Stimulated activated CD4-positive, alpha-beta T cell treated with anti-CD3 and anti-CD28 coated beads, Interleukin-1b, Interleukin-23, amount 100 ng/mL, for 48 hours (primary cell): ENCODE measurements around the gene FAM89B.

ENCODE experiments used
- DNase-seq: peaks from one replicate; pipeline ENCODE4 v3.0.0-alpha.2; 2020

FAM89B gene

DNA sequence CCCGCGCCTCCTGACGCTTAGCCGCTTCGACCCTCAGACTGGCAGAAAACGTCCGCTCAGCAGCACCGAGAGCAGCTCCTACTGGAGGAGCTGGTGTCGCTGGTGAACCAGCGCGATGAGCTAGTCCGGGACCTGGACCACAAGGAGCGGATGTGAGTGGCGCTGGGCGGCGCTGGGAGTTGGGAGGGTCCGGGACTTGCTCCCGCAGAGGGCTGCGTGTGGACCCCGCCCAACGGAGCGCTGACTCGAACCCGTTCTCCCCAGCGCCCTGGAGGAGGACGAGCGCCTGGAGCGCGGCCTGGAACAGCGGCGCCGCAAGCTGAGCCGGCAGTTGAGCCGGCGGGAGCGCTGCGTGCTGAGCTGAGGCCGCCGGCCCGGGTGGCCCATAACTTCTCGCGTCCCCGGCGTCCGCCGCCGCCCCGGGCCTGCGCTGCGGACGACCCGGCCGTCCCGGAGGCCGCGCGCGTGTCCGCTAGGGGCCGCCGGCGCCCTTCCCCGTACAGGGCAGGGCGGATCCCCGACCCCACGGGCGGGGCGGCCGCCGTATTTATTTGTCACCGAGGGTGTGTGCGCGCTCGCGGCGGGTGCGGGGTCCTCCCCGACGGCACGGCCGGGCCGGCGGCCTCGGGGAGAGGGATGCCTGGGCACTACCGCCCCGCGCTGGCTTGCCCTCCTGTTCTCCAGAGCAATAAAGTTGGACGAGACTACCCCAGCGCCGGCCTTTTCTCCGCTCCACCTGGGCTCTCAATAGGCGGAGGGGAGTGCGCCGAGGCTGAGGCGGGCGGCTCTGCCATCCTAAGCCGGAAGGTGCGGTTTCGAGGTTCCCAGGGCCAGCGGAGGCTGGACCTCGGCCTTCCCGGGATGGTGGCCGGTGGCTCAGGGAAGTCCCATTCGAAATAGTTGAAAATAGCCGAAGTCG, 19.9 kb downstream of the FAM89B start:
- no peak for DNase-seq

DNA sequence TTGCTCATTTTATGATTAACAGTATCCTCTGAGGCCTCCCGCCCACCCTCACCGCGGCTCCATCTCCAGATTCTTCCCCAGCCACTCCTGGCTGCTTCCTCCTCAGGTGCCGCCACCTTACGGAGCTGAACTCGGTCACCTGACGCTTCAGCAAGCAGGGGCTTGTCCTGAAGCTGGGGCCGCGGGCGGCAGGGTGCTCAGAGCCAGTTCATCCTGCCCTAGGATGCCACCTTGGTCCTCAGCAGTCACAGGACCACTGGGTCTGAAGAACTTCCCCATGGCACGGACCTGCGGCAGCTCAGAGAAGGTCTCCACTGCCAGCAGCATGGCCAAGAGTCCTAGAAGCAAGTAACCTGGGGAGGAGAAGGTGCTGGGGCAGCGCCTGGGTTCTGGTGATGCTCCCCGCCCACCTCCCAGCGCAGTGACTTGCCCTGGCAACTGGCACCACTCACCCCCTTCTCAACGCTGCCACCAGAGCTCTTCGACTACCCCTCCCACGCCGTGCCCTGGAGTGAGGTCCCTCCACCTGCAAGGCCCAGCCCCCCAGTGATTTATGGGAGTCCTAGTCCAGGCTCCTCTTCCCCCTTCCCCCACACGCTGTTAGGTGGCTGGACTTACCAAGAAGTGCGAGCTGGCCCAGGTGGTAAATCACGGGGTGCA, 20.6 kb downstream of the FAM89B start:
- DNase-seq, result no peak

DNA sequence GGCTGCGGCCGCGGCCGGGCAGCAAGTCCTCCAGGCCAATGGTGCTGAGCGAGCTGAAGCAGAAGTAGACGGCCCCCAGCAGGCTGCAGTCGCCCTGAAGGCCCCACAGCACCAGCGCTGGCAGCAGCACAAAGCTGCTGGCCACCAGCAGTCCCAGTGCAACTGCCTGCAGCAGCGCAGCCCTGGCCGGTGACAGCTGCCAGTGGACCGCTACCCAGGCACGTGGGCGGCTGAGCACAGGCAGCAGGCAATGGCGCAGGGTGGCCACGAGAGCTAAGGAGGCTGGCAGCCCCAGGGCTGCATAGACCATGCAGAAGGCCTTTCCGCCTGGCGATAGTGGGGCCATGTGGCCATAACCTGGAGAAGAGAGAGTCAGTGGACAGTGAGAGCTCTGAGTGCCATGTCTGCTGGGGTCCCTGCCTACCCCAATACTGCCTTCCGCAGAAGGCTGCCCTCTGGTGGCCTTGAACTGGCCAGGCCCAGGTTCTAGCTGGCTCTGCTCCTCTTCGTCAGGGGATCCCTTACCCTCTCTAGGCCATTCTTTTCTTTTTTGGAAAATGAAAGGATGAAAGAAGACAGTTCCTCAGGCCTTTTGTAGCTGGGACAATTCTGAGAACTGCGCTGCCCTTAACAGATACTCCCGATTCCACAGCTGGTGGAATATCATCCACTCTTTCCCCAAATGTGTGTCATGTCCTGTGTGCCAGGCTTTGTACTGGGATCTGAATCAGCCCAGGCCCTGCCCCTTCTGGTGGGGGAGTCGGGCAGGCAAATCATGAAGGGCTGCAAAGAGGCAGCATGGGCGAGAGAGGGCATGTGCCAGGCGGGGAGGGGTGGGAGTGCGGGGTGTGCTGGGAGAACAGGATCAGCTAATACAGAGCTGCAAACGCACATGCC, 21.4 kb downstream of the FAM89B start:
- no peak for DNase-seq

- no peak for DNase-seq
Observed at GRCh38 chr11:65595131-65595530, 22.8 kb downstream of the FAM89B start.

DNA sequence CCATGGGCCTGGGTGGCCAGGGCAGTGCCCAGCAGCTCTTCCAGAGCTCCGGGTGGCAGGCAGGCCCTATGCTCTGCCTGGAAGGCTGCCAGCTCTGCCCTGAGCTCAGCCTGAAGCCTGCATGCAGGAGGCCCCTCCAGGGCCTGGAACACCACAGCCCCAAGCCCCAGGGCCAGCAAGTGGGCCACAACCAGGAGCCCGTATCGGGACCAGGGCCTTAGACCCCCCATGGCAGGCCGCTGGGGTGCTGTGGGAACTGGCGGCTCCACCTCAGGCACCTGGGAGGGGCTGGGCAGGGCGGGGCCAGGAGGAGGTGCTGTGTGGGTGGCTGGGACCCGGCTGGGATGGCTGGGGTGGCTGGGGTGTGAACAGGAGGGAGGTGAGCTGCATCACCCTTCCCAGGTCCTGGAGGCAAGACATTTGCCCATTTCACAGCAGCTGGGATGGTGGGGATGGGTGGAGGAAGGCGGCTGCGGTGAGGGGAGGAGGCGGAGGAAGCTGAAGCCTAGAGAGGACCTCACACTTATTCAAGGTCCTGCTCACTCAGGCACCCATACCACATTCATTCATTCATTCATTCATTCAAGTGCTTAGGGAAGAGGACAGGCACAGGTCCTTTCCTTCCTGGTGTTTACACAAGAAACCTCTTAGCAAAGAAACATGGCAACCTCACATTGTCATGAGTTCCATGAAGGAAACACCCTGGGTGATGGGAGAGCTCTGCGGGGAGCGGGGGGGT, 23.4 kb downstream of the FAM89B start, which contains the start of gene KCNK7:
Gene KCNK7, minus strand, starts transcription at position 258 of the 739 bp plus-strand sequence. Its CDS starts 28 bp downstream, at position 230.
- no peak for DNase-seq

- DNase-seq, result no peak
Observed at GRCh38 chr11:65596520-65596919, 24.2 kb downstream of the FAM89B start.

- DNase-seq, result no peak
Observed at GRCh38 chr11:65598258-65598699, 25.9 kb downstream of the FAM89B start.

DNA sequence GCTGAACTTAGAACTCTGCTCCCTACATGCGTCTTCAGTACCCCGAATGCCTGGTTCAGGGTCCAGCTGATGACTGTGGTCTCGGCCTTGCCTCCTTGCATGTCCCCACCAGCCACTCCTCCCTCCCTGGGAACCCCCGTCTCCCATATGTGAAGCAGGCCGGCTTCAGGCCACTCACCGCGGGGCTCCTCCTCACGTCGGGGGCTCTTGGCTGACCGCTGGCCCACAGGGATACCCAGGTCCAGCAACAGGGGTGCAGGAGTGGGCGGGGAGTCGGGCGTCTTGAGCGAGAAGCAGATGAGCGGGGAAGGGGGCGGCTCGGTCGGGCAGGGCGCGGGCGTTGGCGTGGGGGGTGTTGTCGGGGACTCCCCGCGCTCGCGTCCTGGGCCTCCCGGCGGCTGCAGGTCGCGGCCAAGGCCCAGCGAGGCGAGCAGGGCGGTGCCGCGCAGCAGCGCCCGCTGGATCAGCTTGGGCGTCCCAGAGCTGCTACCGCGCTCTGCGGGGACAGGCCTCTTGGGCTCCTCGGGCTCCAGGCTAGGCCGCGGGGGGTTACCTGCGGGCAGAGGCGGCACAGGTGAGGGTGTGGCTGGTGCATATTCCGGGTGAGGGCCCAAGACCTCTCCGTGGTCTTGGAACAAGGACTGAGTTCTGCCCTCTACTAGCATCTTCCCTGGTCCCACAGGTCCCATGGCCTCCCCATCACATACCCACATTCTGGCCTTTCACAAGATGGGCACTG, 27.0 kb downstream of the FAM89B start:
- no peak for DNase-seq

GRCh38 chr11:65599955-65600246, 27.6 kb downstream of the FAM89B start:
- no peak for DNase-seq

- no peak for DNase-seq
Observed at GRCh38 chr11:65604258-65604657, 31.9 kb downstream of the FAM89B start.

- no peak for DNase-seq
Observed at GRCh38 chr11:65606876-65607613, 34.7 kb downstream of the FAM89B start.

DNA sequence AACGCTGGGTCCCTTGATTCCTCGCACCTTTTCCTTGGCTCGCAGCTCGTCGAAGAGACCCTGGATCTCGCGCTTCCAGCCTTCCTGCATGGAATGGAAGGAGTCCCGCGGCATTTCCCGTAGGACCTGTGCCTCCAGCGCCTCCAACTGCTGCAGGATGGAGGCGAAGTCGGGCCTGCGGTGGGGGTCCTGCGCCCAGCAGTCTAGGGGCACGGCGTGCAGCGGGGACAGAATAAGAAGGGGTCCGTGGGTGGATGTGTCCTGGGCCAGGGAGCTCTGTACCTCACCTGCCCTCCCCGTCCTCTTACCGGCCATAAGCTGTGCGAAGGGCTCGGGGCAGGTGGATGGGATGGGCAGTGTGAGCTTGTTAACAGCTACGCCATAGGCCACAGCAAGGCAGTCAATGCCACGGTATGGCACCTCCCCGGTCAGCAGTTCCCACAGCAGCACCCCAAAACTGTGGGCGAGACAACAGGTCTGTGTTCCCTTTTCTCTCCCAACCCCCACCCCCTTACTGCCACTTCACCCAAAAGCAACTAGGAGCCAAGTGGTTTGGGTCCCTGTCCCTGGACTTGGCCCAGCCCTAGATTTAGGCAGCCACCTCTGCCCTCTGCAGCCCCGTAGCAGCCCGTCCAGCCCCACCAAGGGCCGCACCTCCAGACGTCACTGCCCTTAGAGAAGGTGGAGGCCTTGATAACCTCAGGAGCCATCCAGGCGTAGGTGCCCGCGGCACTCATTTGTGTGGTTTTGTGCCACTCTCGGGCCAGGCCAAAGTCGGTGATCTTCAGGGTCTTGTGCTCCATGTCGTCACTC, 35.5 kb downstream of the FAM89B start:
- DNase-seq, result no peak

DNA sequence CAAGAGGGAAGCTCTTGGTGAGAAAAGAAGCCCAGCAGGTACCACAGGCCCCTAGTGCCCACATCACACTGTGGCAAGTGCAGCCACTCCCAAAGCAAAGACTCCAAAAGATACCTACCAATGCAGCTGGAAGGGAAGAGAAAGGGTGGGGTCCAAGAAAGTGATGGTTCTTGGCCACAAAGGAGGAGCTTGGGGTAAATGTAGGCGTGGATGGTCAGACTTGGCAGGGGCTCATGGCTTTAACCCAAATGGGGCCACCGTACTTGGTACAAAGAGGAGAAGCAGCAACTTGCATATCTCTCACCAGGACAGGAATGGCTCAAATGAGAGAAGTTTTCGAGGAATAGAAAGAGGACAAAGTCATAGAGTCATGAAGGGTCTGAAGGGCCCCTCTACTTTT, 36.9 kb downstream of the FAM89B start:
- DNase-seq, result no peak

- no peak for DNase-seq
Observed at GRCh38 chr11:65609665-65610064, 37.3 kb downstream of the FAM89B start.

GRCh38 chr11:65610404-65610803, 38.1 kb downstream of the FAM89B start:
- DNase-seq, result no peak

DNA sequence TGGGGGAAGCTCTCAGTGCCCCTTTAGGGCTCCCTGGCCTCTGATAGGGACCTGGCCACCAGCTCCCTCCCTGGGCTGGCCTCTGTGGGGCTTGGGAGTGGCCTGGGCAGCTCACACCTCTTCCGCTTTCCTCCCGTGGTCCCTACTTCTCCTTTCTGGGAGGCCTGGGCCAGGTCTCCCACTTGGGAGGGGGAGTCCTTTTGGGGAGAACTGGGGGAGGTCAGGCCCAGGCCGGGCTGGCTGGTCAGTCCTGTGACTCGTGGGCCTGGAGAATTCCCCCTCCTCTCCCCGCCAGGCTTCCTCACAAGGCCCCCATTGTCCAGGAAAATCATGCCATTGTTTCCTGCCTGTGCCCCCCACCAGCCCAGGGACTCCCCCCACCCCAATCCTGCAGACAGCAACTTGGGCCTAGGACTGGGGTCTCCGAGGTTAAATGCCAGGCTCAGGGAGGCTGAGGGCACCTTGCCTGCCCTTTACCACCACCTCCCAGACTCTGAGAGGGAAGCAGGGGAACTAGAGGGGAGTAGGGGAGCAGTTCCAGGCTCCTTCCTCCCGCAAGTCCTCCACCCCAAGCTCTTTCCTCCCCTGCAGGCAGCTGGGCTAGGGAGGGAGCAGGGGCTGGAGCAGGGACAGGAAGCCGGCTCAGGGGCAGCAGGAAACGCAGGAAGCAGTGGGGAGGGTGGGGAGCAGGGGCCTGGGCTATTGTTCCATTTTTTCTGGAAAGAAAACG, 38.9 kb downstream of the FAM89B start:
- no peak for DNase-seq

GRCh38 chr11:65611758-65612603, 39.6 kb downstream of the FAM89B start:
- DNase-seq, result no peak

GRCh38 chr11:65612691-65613090, 40.4 kb downstream of the FAM89B start:
- no peak for DNase-seq
